GM21390 (cell line): ENCODE data around the gene P2RX6.
"Not testable (repeated sequence)": the region's sequence is repeated elsewhere in the genome, so short reads cannot be mapped to it uniquely, and the experiment has no call there.

Experiments
- ATAC-seq: cut with Tn5 transposase; IDR thresholded peaks from one replicate; pipeline ENCODE4 v1.9.1; 2021; ENCODE audit not compliant: unreplicated experiment

P2RX6 gene

GRCh38 chr22:21014726-21015465, at the start of gene P2RX6:
Gene P2RX6, plus strand, starts transcription at chr22:21015165. Its CDS starts 10 bp downstream, at chr22:21015175.
- ATAC-seq: no peak

DNA sequence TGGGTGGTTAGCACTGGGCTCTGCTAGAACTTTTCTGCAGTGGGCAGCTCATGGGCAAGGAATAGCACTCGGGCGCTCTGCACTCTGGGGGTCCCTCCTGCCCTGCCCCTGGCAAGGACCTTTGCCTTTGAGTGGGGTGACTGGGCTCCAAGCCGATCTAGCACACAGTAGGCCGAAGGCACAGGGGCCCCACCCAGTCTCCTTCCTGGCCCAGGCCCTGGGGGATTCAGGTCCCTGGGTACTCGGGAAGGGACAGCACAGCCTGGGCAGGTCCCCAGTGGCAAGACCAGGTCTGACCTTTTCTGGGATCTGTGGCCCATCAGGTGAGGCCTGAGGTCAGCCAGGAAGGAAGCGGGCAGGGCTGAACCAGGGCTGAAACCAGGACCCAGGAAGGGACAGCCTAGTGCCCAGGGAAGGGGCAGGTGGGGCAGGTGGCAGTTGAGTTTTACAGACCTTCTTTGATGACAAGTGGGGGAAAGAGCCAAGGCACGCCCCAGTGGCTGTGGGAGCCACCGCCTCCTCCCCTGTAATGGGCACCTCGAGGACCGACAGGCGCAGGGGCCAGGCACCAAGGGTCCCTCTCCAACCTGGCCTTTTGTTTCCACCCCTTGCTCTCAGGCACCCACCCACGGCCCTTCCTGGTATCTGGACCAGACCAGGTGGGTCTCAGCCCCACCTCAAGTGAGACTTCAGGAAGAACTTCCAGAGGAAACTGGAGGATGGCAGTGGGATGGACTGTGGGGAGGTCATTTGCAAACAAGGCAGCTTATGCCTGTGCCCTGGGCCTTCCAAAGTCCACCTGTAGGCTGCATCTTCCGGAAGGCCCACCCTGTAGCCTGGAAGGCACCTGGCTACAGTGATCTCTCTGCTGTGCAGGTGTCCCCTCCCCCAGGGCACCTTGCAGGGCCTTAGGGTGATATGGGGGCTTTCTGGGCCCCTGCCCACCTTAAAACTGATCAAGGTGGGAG, 48.8 kb upstream of the P2RX6 start:
- ATAC-seq: no peak

- no peak for ATAC-seq
Observed at GRCh38 chr22:20966883-20967696, 47.9 kb upstream of the P2RX6 start, which contains the start of gene AIFM3. Gene AIFM3, plus strand, starts transcription at chr22:20967255. Its CDS starts 690 bp downstream, at chr22:20967945.

- no peak for ATAC-seq
Observed at GRCh38 chr22:20967697-20968211, 47.2 kb upstream of the P2RX6 start.

DNA sequence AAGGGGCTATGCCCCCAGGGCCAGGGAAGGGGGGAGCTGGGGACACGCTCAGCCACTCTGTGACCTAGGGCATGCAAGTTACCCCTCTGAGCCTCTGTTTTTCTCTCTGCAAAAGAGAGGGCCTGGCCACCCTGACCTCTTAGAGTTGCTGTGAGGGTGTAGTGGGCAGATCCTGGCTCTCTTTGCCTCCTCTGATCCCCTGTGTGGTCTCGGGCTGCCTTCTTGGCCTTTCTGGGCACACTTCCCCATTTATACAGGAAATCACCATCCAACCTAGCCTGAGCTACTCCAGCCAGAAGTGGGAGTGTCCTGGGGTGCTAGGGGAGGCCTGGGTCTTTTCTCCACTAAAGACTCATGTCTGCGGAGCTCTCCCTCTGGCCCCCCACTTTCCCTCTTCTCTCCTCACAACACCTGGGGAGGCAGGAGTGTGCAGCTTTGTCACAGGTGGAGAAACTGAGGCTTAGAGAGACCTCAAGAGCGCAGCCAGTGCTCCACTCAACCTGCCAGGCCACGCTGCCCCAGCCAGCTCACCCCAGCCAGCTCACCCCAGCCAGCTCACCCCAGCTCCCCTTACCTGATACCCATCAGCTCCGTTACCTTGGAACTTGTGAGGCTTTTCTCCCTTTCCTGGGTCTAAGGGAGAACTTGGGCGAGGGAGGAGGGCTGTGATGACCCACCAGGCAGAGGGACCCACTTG, 46.5 kb upstream of the P2RX6 start:
- ATAC-seq: no peak

GRCh38 chr22:20970939-20971657, 43.9 kb upstream of the P2RX6 start:
- ATAC-seq: no peak

DNA sequence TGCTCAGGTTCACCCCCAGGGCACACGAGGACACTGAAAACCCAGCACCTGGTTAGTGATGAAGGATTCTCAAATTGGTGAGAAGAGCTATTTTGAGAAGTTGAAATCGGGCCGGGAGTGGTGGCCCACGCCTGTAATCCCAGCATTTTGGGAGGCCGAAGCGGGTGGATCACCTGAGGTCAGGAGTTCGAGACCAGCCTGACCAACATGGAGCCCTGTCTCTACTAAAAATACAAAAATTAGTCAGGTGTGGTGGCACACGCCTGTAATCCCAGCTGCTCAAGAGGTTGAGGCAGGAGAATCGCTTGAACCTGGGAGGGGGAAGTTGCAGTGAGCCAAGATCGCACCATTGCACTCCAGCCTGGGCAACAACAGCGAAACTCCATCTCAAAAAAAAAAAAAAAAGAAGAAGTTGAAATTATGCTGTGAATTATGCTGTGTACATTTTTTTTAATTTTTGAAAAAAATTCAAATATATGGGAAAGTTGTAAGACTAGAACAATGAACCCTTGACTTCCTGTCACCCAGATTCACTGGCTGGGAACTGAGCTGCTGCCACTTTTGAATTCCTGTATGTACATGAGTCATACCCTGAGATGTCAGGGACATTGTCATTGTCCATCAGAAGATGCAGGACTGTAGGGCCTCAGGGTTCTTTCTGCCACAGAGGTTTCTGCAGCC, 42.8 kb upstream of the P2RX6 start:
- ATAC-seq: not testable (repeated sequence)

GRCh38 chr22:20972933-20973577, 41.9 kb upstream of the P2RX6 start:
- ATAC-seq: no peak

- ATAC-seq: no peak
Observed at GRCh38 chr22:20973634-20974286, 41.2 kb upstream of the P2RX6 start.

GRCh38 chr22:20974336-20974955, 40.5 kb upstream of the P2RX6 start:
- ATAC-seq: no peak

GRCh38 chr22:20975541-20976290, 39.2 kb upstream of the P2RX6 start:
- ATAC-seq: no peak

DNA sequence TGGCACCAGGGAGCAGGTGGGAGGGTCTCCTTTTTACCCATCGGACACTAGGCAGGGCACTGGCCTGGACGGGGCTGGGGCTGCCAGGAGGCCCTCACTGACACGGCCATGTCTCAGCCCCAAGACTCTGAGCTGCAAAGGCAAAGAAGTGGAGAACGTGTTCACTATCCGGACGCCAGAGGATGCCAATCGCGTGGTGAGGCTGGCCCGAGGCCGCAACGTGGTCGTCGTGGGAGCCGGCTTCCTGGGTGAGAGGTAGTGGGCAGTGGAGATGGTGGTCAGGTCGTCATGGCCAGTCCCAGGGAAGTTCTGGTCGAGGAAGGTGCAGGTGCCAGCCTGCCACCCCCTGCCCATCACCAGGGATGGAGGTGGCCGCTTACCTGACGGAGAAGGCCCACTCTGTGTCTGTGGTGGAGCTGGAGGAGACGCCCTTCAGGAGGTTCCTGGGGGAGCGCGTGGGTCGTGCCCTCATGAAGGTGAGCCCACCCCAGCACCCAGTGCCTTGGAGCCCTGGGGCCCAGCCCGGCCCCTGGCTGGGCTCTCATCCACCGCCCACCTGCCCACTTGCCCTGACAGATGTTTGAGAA, 38.6 kb upstream of the P2RX6 start:
- ATAC-seq: no peak

- no peak for ATAC-seq
Observed at GRCh38 chr22:20977019-20977418, 37.9 kb upstream of the P2RX6 start.

- ATAC-seq: no peak
Observed at GRCh38 chr22:20977516-20978170, 37.3 kb upstream of the P2RX6 start.

DNA sequence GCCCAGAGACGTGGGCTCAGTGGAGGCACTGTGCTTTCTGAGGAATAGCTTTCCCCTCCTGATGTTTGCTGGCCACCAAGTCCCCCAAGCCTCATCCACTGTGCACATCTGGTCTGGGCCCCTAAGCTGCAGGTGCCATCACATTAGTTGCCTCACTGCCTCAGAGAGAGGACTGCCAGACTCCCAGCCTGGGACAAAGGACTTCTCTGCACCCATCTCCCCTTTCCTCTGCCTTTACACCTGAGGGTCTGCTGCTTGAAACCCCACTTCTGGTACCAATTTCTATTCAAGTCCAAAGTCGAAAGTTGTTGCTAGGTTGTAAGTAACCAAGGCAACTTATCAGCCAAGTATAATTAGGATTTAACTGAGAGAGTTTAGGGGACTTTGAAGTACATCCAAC, 36.5 kb upstream of the P2RX6 start:
- no peak for ATAC-seq

- ATAC-seq: no peak
Observed at GRCh38 chr22:20979243-20979809, 35.6 kb upstream of the P2RX6 start.
